ENCODE results near the gene DNAJB12. TPM values are rescaled to one million over a fixed set of nuclear protein-coding genes. Genes with fewer than 3 reads are reported as not detected.
"Not testable (repeated sequence)": the region's sequence is repeated elsewhere in the genome, so short reads cannot be mapped to it uniquely, and the experiment has no call there.

The DNAJB12 gene
- polyA plus RNA-seq, 3 donors, result 14.4 to 32.7 (median 19.4) TPM

GRCh38 chr10:72308320-72308987, 46.3 kb downstream of the DNAJB12 start:
- WGBS, 3 donors, result 59 to 68% (median 59%) methylated on average over 7 of the region's 7 CpGs
- H3K27ac ChIP-seq (ENCODE audit: low read depth, low read length), result no peak overlapping the region

- H3K27ac ChIP-seq (ENCODE audit: low read depth, low read length), result not testable (repeated sequence)
- WGBS, 3 donors, result 94 to 97% (median 95%) methylated on average over 7 of the region's 7 CpGs
These were observed 47.0 kb downstream of the DNAJB12 start for GRCh38 chr10:72307711-72308110.

- WGBS, 3 donors, result 66 to 84% (median 74%) methylated on average over 5 of the region's 5 CpGs
- H3K27ac ChIP-seq (ENCODE audit: low read depth, low read length), result no peak overlapping the region
These were observed 48.4 kb downstream of the DNAJB12 start for GRCh38 chr10:72306215-72306760.

- no peak overlapping the region for H3K27ac ChIP-seq (ENCODE audit: low read depth, low read length)
- WGBS, 3 donors, result 84 to 90% (median 87%) methylated on average over 8 of the region's 8 CpGs
These were observed 51.1 kb downstream of the DNAJB12 start for GRCh38 chr10:72303424-72304128.

- 84 to 92% (median 84%) methylated on average over 16 of the region's 16 CpGs for WGBS, 3 donors
These were observed 55.9 kb downstream of the DNAJB12 start for GRCh38 chr10:72298592-72299519.

GRCh38 chr10:72297805-72298591, 56.7 kb downstream of the DNAJB12 start:
- peak overlapping the region; percentile 94 for H3K27ac ChIP-seq (ENCODE audit: low read depth, low read length)
- WGBS, 3 donors, result 9 to 11% (median 9%) methylated on average over 55 of the region's 55 CpGs

More at GRCh38 chr10:72298592-72299519, 55.9 kb downstream of the DNAJB12 start:
- H3K27ac ChIP-seq (ENCODE audit: low read depth, low read length), result peak overlapping the region; percentile 46

- peak overlapping the region; percentile 94 for H3K27ac ChIP-seq (ENCODE audit: low read depth, low read length)
- 2 to 9% (median 3%) methylated on average over 30 of the region's 30 CpGs for WGBS, 3 donors
These were observed 57.4 kb downstream of the DNAJB12 start for GRCh38 chr10:72297281-72297804.

- WGBS, 3 donors, result 55 to 71% (median 62%) methylated on average over 17 to 19 of the region's 19 CpGs
- H3K27ac ChIP-seq (ENCODE audit: low read depth, low read length), result peak overlapping the region; percentile 69
These were observed 57.9 kb downstream of the DNAJB12 start for GRCh38 chr10:72296829-72297280.

GRCh38 chr10:72295330-72295910, 59.3 kb downstream of the DNAJB12 start:
- no peak overlapping the region for H3K27ac ChIP-seq (ENCODE audit: low read depth, low read length)
- WGBS, 3 donors, result 82 to 89% (median 85%) methylated on average over 8 of the region's 8 CpGs

- WGBS, 3 donors, result 63 to 79% (median 75%) methylated on average over 6 of the region's 6 CpGs
- no peak overlapping the region for H3K27ac ChIP-seq (ENCODE audit: low read depth, low read length)
These were observed 62.5 kb downstream of the DNAJB12 start for GRCh38 chr10:72292223-72292691.

- no peak overlapping the region for H3K27ac ChIP-seq (ENCODE audit: low read depth, low read length)
- 83 to 96% (median 92%) methylated on average over 4 of the region's 4 CpGs for WGBS, 3 donors
These were observed 63.6 kb downstream of the DNAJB12 start for GRCh38 chr10:72291019-72291532.

- 61 to 74% (median 66%) methylated on average over 14 of the region's 14 CpGs for WGBS, 3 donors
- no peak overlapping the region for H3K27ac ChIP-seq (ENCODE audit: low read depth, low read length)
These were observed 68.7 kb downstream of the DNAJB12 start for GRCh38 chr10:72285972-72286521.

- no peak overlapping the region for H3K27ac ChIP-seq (ENCODE audit: low read depth, low read length)
- 78 to 98% (median 97%) methylated on average over 3 of the region's 3 CpGs for WGBS, 3 donors
These were observed 71.6 kb downstream of the DNAJB12 start for GRCh38 chr10:72283131-72283530.
